ENCODE data around the gene MKNK2. TPM values are rescaled to one million over a fixed set of nuclear protein-coding genes. Genes with fewer than 3 reads are reported as not detected.

The MKNK2 gene
- polyA plus RNA-seq, 1 donor (not counting 4 experiments of a cell fraction or from before 2014, with no cell fraction given): 88.3 TPM

- H2AFZ ChIP-seq (ENCODE audit: control insufficient read depth, low read length): no peak overlapping the region
- TF ChIP-seq CTCF (optimal IDR thresholded peaks at IDR 0.05 in 1 of 3, IDR thresholded peaks at IDR 0.05 in 1 of 3, conservative IDR thresholded peaks at IDR 0.05 in 1 of 3; ENCODE audit: extremely low read depth in 1 of 3, insufficient read depth in 2 of 3, low read length in 3 of 3) (no peak), EZH2 (IDR thresholded peaks at IDR 0.05; ENCODE audit: low read length) (no peak)
- DNase-seq (ENCODE audit: low read depth, low spot score): no peak
- no peak overlapping the region for H3K27ac ChIP-seq (ENCODE audit: control insufficient read depth, insufficient read depth, low read length)
- H3K4me1 ChIP-seq (ENCODE audit: control insufficient read depth, extremely low read depth, insufficient read depth, low read length): peaks cover 55% of the 10 kb centered on the region
- H3K36me3 ChIP-seq (ENCODE audit: control insufficient read depth in 2 of 2, extremely low read depth in 1 of 2, insufficient read depth in 2 of 2, low read length in 2 of 2): no peaks in the 10 kb centered on the region
- no peaks in the 10 kb centered on the region for H3K79me2 ChIP-seq (ENCODE audit: control insufficient read depth, insufficient read depth, low read length)
- no peak overlapping the region for H3K4me2 ChIP-seq (ENCODE audit: control insufficient read depth, extremely low read depth, insufficient read depth, low read depth, low read length)
- no peaks in the 10 kb centered on the region for H3K9me1 ChIP-seq (ENCODE audit: control insufficient read depth, extremely low read depth, insufficient read depth, low read length)
- no peaks in the 10 kb centered on the region for H3K9me3 ChIP-seq (ENCODE audit: control insufficient read depth, low read depth, low read length)
- dilution Hi-C loops (cut with MboI; ENCODE audit: extremely low pct_ligation_motif_present, low sequenced_read_pairs): no loop called here
- H3K27me3 ChIP-seq (ENCODE audit: control insufficient read depth, extremely low read depth, insufficient read depth, low read length): no peaks in the 10 kb centered on the region
- FAIRE-seq: no peak
- no peaks in the 10 kb centered on the region for H4K20me1 ChIP-seq (ENCODE audit: control insufficient read depth, extremely low read depth, insufficient read depth, low read length)
- no peak overlapping the region for H3K4me3 ChIP-seq (ENCODE audit: control insufficient read depth in 2 of 3, extremely low read depth in 1 of 3, insufficient read depth in 2 of 3, low read depth in 1 of 3, low read length in 3 of 3)
- no peak overlapping the region for H3K9ac ChIP-seq (ENCODE audit: control insufficient read depth, extremely low read depth, insufficient read depth, low read length)
Observed at GRCh38 chr19:2056837-2057192, 5.8 kb upstream of the MKNK2 start.

- H3K4me3 ChIP-seq (ENCODE audit: control insufficient read depth in 2 of 3, extremely low read depth in 1 of 3, insufficient read depth in 2 of 3, low read depth in 1 of 3, low read length in 3 of 3): peak overlapping the region in 2 of 3 experiments; percentile 15 to 42
- H3K79me2 ChIP-seq (ENCODE audit: control insufficient read depth, insufficient read depth, low read length): no peaks in the 10 kb centered on the region
- FAIRE-seq (peak; percentile 72), DNase-seq (ENCODE audit: low read depth, low spot score) (no peak)
- H3K27ac ChIP-seq (ENCODE audit: control insufficient read depth, insufficient read depth, low read length): peak overlapping the region; percentile 60
- TF ChIP-seq CTCF (optimal IDR thresholded peaks at IDR 0.05 in 1 of 3, IDR thresholded peaks at IDR 0.05 in 1 of 3, conservative IDR thresholded peaks at IDR 0.05 in 1 of 3; ENCODE audit: extremely low read depth in 1 of 3, insufficient read depth in 2 of 3, low read length in 3 of 3) (peak in 1 of 3 experiments; percentile 19), EZH2 (IDR thresholded peaks at IDR 0.05; ENCODE audit: low read length) (no peak)
- H3K9me1 ChIP-seq (ENCODE audit: control insufficient read depth, extremely low read depth, insufficient read depth, low read length): no peaks in the 10 kb centered on the region
- peak overlapping the region; percentile 87 for H2AFZ ChIP-seq (ENCODE audit: control insufficient read depth, low read length)
- dilution Hi-C loops (cut with MboI; ENCODE audit: extremely low pct_ligation_motif_present, low sequenced_read_pairs): no loop called here
- H3K4me2 ChIP-seq (ENCODE audit: control insufficient read depth, extremely low read depth, insufficient read depth, low read depth, low read length): peak overlapping the region; percentile 71
- H3K9ac ChIP-seq (ENCODE audit: control insufficient read depth, extremely low read depth, insufficient read depth, low read length): peak overlapping the region; percentile 66
- no peaks in the 10 kb centered on the region for H3K36me3 ChIP-seq (ENCODE audit: control insufficient read depth in 2 of 2, extremely low read depth in 1 of 2, insufficient read depth in 2 of 2, low read length in 2 of 2)
- H3K4me1 ChIP-seq (ENCODE audit: control insufficient read depth, extremely low read depth, insufficient read depth, low read length): peaks cover 58% of the 10 kb centered on the region
- no peaks in the 10 kb centered on the region for H4K20me1 ChIP-seq (ENCODE audit: control insufficient read depth, extremely low read depth, insufficient read depth, low read length)
- H3K27me3 ChIP-seq (ENCODE audit: control insufficient read depth, extremely low read depth, insufficient read depth, low read length): no peaks in the 10 kb centered on the region
- no peaks in the 10 kb centered on the region for H3K9me3 ChIP-seq (ENCODE audit: control insufficient read depth, low read depth, low read length)
Observed at GRCh38 chr19:2055931-2056836, 5.1 kb upstream of the MKNK2 start.
